Activated CD8-positive, alpha-beta memory T cell treated with anti-CD3 and anti-CD28 coated beads for 4 hours (primary cell): ENCODE results near the gene RBM26.

ENCODE experiments used
- DNase-seq, 2 donors: peaks; one replicate each; pipeline ENCODE4 v3.0.0-alpha.2; 2020; ENCODE audit warnings: low read depth in 2 of 2

The RBM26 gene, protein sequence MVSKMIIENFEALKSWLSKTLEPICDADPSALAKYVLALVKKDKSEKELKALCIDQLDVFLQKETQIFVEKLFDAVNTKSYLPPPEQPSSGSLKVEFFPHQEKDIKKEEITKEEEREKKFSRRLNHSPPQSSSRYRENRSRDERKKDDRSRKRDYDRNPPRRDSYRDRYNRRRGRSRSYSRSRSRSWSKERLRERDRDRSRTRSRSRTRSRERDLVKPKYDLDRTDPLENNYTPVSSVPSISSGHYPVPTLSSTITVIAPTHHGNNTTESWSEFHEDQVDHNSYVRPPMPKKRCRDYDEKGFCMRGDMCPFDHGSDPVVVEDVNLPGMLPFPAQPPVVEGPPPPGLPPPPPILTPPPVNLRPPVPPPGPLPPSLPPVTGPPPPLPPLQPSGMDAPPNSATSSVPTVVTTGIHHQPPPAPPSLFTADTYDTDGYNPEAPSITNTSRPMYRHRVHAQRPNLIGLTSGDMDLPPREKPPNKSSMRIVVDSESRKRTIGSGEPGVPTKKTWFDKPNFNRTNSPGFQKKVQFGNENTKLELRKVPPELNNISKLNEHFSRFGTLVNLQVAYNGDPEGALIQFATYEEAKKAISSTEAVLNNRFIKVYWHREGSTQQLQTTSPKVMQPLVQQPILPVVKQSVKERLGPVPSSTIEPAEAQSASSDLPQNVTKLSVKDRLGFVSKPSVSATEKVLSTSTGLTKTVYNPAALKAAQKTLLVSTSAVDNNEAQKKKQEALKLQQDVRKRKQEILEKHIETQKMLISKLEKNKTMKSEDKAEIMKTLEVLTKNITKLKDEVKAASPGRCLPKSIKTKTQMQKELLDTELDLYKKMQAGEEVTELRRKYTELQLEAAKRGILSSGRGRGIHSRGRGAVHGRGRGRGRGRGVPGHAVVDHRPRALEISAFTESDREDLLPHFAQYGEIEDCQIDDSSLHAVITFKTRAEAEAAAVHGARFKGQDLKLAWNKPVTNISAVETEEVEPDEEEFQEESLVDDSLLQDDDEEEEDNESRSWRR

DNA sequence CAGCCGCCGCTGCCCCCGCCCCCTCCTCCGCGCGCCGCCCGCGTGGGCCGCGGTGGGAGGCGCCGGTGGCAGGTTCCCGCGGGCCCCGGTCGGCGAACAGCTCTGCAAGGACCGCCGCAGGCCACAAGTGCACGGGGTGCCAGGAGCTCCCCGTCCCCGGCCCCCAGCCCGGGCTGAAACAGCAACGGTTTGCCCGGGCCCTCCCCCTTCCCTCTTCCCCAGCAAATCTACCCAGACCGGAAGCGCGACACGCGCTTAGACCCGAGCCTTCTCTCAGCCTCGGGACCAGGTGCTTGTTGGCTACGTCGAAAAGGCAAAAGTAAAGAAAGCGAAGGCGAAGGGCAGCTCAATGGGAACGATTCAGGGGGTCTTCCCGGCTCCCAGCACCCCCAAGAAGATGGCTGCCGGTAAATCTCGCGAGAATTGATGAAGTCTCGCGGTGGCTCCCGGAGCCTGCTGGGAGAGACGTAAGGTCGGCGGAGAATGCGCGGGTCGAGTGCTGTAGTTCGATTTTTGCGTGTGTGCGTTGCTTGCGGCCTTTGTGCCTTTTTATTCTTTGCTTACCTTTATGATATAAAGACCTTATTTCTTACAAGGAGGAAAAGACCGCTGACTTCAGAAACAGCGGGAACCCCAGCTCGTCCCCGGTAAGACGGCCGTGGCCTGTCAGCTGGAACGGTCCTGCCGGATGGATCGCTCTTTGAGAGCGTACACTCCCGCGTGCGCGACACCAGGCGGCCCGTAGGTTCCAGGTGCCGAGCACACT is at the start of gene RBM26:
Gene RBM26 (minus strand): TSS at position 425 of the 766 bp plus-strand sequence. CDS start 481 bp downstream, outside the sequence.
- DNase-seq = peak; percentile 86

DNA sequence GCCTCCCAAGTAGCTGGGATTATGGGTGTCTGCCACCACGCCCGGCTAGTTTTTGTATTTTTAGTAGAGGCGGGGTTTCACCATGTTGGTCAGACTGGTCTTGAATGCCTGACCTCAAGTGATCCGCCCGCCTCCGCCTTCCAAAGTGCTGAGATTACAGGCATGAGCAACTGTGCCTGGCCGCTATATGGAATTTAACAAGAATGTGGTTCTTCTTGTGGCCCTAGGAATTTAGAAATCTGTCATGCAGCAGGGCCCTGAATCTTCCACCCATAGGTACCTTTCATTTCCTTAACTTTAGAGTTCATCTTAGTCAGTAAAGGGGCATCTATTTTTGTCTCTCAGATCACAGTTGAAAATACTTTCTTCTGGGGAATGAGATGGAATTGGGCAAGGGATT is 49.3 kb upstream of the RBM26 start:
- DNase-seq = no peak

DNA sequence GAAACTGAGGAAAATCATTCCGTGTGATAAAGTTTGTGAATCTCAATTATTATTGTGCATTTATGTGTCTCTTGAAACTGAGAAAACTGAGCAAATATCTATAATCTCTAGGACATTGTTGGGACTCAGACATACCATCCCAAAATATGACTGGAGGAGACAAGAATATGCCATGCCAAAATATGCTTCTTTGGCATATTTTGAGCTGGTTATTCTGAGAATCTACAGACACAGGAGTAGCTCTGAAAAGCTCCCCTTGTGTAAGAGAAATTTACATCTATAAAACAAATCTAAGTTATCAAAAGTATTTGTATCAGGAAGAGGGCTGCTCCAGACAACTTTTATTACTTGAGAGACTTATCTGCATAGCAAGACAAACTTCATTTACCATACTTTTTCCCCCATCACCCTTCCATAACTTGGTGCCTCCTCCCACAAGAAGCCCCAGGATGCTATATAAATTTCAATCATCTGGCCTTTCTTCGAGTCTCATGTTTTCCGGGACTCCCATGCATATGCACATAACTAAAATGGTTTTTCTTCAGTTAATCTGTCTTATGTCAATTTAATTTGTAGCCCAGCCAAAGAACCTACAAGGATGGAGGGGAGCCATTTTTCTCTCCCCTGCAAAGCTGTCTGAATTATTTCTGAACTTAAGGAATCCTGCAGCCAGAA is 46.3 kb upstream of the RBM26 start:
- no peak for DNase-seq

DNA sequence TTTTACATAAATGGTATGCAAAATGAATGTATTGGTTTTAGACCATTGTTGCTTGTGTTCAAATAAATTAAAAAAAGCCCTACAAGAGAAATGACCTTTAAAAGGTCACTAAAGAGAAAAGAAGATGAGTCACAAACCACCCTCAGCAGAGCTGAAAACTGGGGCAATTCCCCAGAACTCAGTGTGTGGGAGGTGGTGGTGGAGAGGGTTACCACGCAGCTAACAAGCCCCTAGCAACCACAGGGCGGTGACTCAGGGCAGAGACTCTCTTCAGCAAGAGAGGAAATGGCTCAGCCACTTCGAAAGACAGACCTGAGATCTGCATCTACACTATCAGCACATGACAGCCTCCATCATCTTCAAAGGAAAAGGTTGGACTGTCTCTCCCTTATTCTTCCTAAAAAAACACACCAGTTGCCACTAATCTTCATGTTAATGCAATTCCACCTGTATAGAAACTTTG is 45.5 kb upstream of the RBM26 start:
- peak; percentile 83 to 96 for DNase-seq

DNA sequence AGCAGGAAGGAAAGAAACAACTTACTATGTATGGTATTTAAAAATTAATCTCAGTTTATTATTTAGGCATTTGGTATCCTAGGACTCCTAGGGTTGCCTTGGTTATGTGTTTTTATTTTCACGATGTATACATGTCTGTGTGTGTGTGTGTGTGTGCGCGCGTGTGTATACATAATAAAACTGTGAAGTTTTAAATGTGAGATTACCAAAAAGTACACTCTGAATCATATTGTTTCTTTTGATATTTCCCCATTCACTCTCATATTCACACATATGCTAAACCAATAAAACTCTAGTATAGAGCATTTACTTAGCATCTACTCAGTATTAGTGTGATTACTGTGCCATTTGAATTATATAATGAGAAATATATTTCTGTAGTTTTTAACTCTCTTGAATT is 44.1 kb upstream of the RBM26 start:
- no peak for DNase-seq

DNA sequence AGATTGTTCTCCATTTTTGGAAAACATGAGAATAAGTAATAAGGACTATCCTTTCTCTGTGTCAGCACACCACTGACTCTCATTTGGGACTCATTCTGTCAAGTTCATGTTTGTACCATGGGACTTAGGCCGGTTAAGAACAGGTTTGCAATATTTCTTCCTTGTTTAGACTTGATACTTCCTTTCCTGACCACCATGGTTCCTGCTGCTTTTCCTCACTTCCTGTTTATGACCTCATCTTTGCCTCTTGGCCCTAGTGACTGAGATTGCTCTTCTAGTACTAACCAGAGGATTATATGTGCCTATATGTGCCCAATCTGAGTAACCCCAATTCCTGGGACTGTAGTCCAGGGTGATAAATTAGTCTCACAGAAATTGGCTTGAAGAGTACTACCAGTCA is 42.4 kb upstream of the RBM26 start:
- DNase-seq = no peak

DNA sequence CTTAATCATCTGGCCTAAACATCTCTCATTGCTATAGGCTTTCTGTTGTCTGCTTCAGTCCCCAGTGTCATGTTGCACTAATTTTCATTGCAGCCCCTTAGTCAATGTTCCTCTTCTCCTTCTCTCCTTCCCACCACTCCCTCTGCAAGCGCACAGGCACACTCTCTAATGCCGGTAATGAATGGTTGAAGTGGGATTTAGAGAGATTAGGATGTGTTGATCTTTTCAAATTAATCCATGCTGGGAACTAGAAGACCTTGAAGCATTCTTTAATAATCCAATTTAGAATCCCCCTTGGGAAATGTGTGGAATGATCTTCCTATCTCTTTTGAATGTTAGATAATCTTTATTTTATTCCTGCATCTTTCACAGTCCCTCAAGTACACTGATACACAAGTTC is 41.7 kb upstream of the RBM26 start:
- DNase-seq = no peak

DNA sequence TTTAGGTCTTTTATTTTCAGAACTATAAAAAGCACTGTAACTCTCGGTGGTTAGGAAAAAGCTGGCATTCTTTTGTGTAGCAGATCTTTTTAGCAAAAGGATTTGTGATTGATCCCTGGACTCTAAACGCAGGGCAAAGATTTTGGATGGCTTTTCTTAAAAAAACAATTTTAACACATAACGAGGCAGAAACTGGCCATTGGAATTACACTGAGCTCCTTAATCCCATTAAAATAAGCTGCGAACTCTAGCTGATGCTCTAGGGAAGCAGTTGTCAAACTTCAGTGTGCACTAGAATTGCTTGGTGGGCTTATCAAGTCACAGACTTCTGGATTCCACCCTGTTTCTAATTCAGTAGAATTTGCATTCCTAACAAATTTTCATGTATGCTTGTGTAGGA is 41.1 kb upstream of the RBM26 start:
- no peak for DNase-seq

DNA sequence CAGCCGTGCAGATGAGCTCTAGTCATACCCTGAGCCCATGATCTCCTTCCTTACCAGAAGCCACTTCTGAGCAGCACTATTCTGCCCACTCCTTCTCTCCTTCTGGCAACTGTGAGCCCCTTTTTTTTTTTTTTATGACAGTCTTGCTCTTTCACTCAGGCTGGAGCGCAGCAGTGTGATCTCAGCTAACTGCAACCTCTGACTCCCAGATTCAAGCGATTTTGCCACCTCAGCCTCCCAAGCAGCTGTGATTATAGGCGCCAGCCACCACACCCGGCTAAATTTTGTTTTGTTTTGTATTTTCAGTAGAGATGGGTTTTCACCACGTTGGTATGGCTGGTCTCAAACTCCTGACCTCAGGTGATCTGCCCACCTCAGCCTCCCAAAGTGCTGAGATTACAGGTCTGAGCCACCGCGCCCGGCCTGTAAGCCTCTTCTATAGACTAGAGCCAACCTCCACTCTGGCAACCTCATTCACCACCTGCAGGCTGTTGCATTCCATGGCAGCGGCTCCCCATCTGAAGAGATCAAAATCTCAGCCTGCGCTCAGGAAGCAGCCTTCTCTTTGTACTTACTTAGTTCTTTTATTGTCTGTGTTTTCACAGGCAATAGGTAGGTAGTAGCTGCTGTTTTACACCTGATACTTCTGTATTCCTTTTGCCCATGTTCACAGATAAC is 40.1 kb upstream of the RBM26 start:
- DNase-seq = no peak

DNA sequence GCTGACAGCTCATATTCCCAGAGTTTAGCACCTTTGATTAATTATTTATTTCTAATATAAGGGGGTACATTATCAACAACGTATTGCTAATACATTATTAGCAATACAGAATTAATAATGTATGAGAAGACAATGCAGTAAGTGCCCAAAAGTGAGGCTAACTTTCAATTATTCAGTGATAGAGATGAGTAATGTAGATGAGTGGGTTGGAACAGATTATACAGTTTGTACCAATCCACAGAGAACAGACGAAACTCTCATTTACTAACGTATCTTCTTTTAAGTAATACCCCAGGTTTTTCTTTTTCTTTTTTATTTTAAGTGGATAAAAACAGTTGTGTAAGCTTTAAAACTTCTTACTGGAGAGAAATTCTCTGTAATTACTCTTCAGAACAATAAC is 36.7 kb upstream of the RBM26 start:
- no peak for DNase-seq

DNA sequence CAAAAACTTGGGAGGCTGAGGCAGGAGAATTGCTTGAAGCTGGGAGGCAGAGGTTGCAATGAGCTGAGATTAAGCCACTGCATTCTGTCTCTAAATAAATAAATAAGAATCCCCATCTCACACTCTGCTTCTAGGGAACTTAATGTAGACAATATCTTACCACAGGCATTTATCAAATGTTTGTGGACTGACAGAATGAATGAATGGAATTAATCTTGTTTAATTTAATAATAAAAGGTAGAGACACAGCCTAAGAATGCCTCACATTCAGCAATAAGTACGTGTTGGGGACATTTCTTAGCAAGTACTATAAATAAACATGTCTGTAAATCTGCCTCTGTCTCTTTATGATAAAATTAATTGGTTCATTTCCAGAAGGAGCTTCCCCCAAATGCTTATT is 36.2 kb upstream of the RBM26 start:
- no peak for DNase-seq

DNA sequence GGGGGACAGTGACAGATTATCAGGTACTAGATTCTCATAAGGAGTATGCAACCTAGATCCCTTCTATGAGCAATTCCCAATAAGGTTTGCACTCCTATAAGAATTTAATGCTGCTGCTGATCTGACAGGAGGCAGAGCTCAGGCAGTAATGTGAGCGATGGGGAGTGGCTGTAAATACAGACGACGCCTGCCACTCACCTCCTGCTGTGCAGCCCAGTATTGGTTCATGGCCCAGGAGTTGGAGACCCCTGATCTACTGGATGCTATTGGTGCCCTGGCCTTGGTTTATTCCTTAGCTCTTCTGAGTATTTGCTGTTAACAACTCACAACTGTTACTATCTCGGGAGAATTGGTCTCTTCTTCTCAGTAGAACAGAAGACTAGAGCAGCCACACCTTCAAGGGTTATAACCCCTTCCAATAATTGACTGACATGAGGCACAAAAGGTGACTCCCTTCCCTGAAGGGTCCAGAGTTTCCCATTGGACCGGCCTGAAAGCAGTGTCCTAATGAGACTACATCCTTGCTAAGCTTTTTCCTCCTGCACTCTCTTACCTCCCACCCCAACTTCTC is 35.0 kb upstream of the RBM26 start:
- DNase-seq = no peak

DNA sequence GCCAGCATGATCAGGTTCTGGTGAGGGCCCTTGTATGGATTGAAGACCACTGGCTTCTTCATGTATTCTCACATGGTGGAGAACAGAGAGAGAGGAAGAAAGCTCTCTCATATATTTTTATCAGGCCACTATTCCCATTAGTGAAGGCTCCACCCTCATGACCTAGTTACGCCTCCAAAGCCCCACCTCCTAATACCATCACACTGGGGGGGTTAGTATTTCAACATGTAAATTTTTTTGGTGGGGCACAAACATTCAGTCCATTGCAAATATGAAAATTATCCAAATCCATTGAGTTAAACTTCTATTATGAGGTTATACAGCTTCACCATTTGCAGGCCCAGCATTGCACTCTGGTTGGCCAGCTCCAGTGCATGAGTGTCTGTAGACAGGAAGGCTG is 33.2 kb upstream of the RBM26 start:
- no peak for DNase-seq

DNA sequence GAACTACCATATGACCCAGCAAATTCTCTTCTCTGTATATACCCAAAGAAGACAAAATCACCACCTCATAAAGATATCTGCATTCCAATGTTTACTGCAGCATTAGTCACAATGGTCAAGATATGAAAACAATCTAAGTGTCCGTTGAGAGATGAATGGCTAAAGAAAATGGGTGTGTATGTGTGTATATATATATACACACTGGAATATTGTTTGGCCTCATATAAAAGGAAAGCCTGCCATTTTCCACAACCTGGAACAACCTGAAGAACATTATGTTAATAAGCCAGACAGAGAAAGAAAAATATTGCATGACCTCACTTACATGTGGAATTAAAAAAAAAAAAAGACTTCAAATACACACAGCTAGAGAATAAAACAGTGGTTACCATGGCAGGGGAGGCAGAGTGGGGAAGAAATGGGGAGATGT is 29.5 kb upstream of the RBM26 start:
- no peak for DNase-seq

DNA sequence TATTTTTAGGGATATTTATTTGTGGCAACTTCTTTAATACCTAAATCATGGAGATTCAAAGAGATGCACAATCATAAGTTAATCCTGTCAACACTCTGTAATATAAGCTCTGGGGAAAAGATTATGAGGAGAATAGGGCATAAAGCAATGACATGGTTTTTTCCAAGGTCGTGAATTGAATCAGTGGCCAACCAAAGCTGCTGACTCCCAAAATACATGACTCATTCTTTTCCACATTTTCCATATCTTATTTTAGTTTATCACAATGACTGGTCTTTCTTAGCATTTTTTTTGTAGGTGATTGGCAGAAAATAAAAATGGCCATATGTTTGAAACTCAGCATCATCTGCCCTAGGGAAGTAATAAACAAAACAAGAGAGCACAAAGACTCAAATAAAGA is 28.5 kb upstream of the RBM26 start:
- no peak for DNase-seq

DNA sequence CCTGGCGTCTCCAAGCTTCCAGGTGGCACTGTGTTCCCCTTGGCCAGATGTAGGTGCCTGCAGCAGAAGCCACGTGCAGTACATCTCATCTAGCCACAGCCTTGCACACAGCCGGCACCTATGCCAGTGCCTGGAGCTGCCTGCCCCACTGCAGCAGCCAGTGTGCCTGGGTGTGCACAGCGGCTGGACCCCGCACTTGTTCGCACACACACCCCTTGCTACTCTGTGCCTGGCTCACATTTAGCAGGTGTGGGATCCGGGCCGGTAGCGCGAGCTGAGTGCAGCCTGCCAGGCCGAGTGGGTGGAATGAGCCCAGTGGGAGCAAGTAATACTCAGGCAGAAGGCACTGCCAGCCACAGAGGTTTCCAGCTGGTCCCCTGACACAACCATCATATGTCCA is 26.9 kb upstream of the RBM26 start:
- no peak for DNase-seq

DNA sequence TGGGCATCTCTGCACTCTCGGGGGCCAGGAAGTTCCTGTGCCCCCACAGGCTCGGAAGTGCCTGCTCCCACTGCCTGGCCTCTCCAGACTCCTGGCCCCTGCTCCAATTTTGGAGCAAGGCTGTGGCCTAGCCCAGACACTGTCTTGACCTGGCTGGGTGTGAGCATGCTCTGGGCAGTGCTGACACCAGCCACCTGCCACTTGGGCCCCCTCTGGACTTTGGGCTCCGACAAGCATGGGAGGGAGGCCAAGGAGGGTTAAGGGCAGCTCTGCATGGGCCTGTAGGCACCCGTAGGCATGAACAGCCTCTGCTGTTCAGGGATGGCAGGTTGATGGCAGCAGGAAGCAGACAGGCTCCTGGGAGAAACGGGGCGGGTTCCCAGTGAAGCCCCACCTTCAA is 26.0 kb upstream of the RBM26 start:
- no peak for DNase-seq

DNA sequence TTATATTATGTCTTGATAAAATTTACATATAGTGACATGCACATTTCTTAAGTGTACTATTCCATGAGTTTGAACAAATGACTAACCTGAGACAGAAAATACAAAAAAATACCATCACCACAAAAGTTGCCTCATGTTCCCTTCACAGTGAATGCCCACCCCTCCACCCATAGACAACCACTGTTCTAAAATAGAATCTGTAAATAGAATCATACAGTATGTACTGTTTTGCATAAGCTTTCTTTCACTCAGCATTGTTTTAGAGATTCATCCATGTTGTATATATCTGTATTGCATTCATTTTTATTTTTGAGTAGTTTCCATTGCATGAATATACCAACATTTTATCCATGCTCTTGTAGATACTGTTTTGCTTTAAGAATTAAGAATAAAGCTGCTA is 23.3 kb upstream of the RBM26 start:
- no peak for DNase-seq

DNA sequence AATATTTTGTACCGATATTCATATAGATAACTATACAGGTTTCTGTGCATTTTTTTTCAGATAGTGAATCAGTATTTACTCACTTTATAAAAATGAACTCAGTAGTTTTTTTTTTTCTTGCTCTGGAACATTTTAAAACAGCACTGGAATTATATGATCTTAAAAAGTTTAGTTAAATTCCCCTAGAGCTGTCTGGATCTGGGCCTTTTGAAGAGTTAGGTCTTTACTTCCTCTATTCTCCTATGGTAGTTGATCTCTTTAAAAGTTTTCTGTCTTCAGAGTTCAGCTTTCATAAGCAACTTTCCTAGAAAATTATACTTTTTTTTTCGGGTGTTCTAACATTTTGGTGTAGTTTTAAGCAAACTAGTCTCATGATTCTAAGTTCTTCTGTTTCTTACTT is 21.8 kb upstream of the RBM26 start:
- no peak for DNase-seq

DNA sequence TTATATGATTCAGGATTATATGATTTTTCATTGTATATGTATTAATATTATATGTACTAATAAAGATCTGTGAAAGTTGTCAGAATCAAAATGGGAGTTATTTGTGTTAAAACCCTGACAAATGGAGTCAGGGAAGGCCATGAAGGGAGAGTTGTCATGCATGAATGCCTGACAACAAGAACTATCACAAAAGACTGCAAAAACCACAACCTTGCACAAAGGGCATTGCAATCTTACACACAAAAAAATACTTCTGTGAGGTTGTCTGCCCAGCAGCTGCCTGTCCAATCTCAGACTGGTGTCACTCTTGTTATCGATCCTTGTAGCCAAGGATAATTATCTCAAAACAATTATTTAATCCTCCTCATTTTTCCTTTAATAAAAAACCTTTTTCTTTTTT is 21.2 kb upstream of the RBM26 start:
- DNase-seq = no peak
